Caco-2 (cell line): ENCODE results near the gene MBTPS1. TPM values are rescaled to one million over a fixed set of nuclear protein-coding genes. Genes with fewer than 3 reads are reported as not detected.
A peak's percentile ranks its signal among the peaks of the same experiment; 100 is the strongest.

Experiments
- BruUV-seq: library from RNA; stranded (reverse); fragments of 400-500 nt; replicated peaks from 2 replicates; lab custom pipeline; 2021; lab: Mats Ljungman, UMichigan
- CTCF ChIA-PET: fragments of 300-600 bp; sonication (Branson Sonifier 250); formaldehyde crosslinking; loops from one replicate; lab custom pipeline; 2022; ENCODE audit warnings: antibody characterized with exemption; lab: Charles Lee
- POLR2A ChIA-PET: fragments of 300-600 bp; sonication (Branson Sonifier 250); formaldehyde crosslinking; loops from one replicate; lab custom pipeline; 2022; ENCODE audit warnings: antibody characterized with exemption; lab: Charles Lee
- DNase-seq, 2 experiments: peaks; one replicate each; pipeline versions ENCODE4 v3.0.0 to v3.0.0-alpha.2; 2020 to 2022
- H3K27me3 ChIP-seq: replicated peaks from 2 replicates; pipeline ENCODE4 v1.6.0; 2011; ENCODE audit warnings: low read length; ENCODE audit not compliant: control insufficient read depth, insufficient read depth
- H3K36me3 ChIP-seq: 2 replicates; pipeline ENCODE4 v1.5.1; 2011; ENCODE audit warnings: low read length; ENCODE audit not compliant: control insufficient read depth, insufficient read depth
- H3K4me1 ChIP-seq: fragments of 250-450 bp; sonication (Bioruptor Pico); 2 replicates; pipeline ENCODE4 v1.5.1; 2020; ENCODE audit warnings: mild to moderate bottlenecking
- H3K4me3 ChIP-seq: 2 replicates; pipeline ENCODE4 v1.5.1; 2011; ENCODE audit warnings: low read depth, mild to moderate bottlenecking, control low read depth, low read length
- H3K9me3 ChIP-seq: fragments of 250-450 bp; sonication (Bioruptor Pico); 2 replicates; pipeline ENCODE4 v1.5.1; 2020; ENCODE audit warnings: mild to moderate bottlenecking, moderate library complexity
- H3K27ac Mint-ChIP-seq: one replicate; pipeline ENCODE4 v1.8.0; 2022; ENCODE audit warnings: mixed read lengths; ENCODE audit not compliant: unreplicated experiment
- H3K27me3 Mint-ChIP-seq: one replicate; pipeline ENCODE4 v1.8.0; 2022; ENCODE audit warnings: mixed read lengths; ENCODE audit not compliant: insufficient read depth, unreplicated experiment
- H3K36me3 Mint-ChIP-seq: one replicate; pipeline ENCODE4 v1.8.0; 2022; ENCODE audit warnings: mild to moderate bottlenecking, mixed read lengths; ENCODE audit not compliant: insufficient read depth, unreplicated experiment
- H3K4me1 Mint-ChIP-seq: one replicate; pipeline ENCODE4 v1.8.0; 2022; ENCODE audit warnings: low read depth, mixed read lengths; ENCODE audit not compliant: unreplicated experiment
- H3K4me3 Mint-ChIP-seq: one replicate; pipeline ENCODE4 v1.8.0; 2022; ENCODE audit warnings: mild to moderate bottlenecking, moderate library complexity, mixed read lengths; ENCODE audit not compliant: unreplicated experiment
- H3K9me3 Mint-ChIP-seq: one replicate; pipeline ENCODE4 v1.8.0; 2022; ENCODE audit warnings: mixed read lengths; ENCODE audit not compliant: unreplicated experiment
- CTCF ChIP-seq, 2 experiments: fragments of 200-600 bp in 1 of 2; IDR thresholded peaks; 1 replicate in 1 of 2; 2 replicates in 1 of 2; pipeline versions ENCODE4 v1.5.1 to v1.8.0; 2011 to 2022; ENCODE audit warnings: antibody characterized with exemption in 1 of 2, control low read depth in 1 of 2, inconsistent platforms in 1 of 2, low read depth in 1 of 2, low read length in 1 of 2, mild to moderate bottlenecking in 1 of 2, moderate library complexity in 1 of 2; ENCODE audit not compliant: insufficient read depth in 1 of 2, severe bottlenecking in 1 of 2, unreplicated experiment in 1 of 2
- intact Hi-C: fragments of 100-400 bp; cut with micrococcal nuclease; formaldehyde crosslinking; loops from one replicate; pipeline ENCODE4 v1.10.0; 2022; ENCODE audit not compliant: unreplicated experiment
- total RNA-seq: library from RNA; stranded (reverse); gene quantifications from 2 replicates; pipeline ENCODE4 v1.2.3, GENCODE V29; 2022

MBTPS1 gene
- total RNA-seq, 1 experiment from 2014 or later = 96.4 TPM

- no peaks in the 10 kb centered on the region for H3K9me3 Mint-ChIP-seq
- Histone ChIP-seq H3K27me3 (no peaks in the 10 kb centered on the region), H3K36me3 (peaks cover 3% of the 10 kb centered on the region), H3K4me3 (no peak overlapping the region), H3K4me1 (no peaks in the 10 kb centered on the region), H3K9me3 (no peaks in the 10 kb centered on the region)
- H3K36me3 Mint-ChIP-seq = peaks cover 40% of the 10 kb centered on the region
- ChIA-PET POLR2A (no interaction called here), CTCF (no interaction called here)
- no peaks in the 10 kb centered on the region for H3K27me3 Mint-ChIP-seq
- intact Hi-C loops = no loop called here
- H3K4me1 Mint-ChIP-seq = no peaks in the 10 kb centered on the region
- TF ChIP-seq CTCF (IDR thresholded peaks at IDR 0.05; ENCODE audit: insufficient read depth in 1 of 2, low read depth in 1 of 2, low read length in 1 of 2, severe bottlenecking in 1 of 2, unreplicated experiment in 1 of 2) = no peak
- BruUV-seq = no TSS peak
- H3K4me3 Mint-ChIP-seq = no peak overlapping the region
- H3K27ac Mint-ChIP-seq = no peak overlapping the region
- no peak for DNase-seq
These were observed 13.1 kb downstream of the MBTPS1 start for GRCh38 chr16:84103678-84104077.

- Mint-ChIP-seq H3K4me3 (no peak overlapping the region), H3K27me3 (no peaks in the 10 kb centered on the region), H3K9me3 (no peaks in the 10 kb centered on the region), H3K4me1 (peaks cover 6% of the 10 kb centered on the region), H3K36me3 (peaks cover 56% of the 10 kb centered on the region), H3K27ac (no peak overlapping the region)
- no peak for TF ChIP-seq CTCF (IDR thresholded peaks at IDR 0.05; ENCODE audit: insufficient read depth in 1 of 2, low read depth in 1 of 2, low read length in 1 of 2, severe bottlenecking in 1 of 2, unreplicated experiment in 1 of 2)
- peaks cover 5% of the 10 kb centered on the region for H3K36me3 ChIP-seq
- intact Hi-C loops = no loop called here
- CTCF ChIA-PET = no interaction called here
- BruUV-seq = no TSS peak
- POLR2A ChIA-PET = interaction anchor here (0.7 kb wide), 1 partner anchor 1652 kb away, joined by 3 read pairs; no protein-coding TSS in a partner anchor
- DNase-seq = no peak
- no peaks in the 10 kb centered on the region for H3K27me3 ChIP-seq
- no peak overlapping the region for H3K4me3 ChIP-seq
- H3K9me3 ChIP-seq = no peaks in the 10 kb centered on the region
- peaks cover 19% of the 10 kb centered on the region for H3K4me1 ChIP-seq
These were observed 17.8 kb downstream of the MBTPS1 start for GRCh38 chr16:84098939-84099338.

GRCh38 chr16:84096447-84097005 is 20.2 kb downstream of the MBTPS1 start:
- ChIA-PET POLR2A (interaction anchor here (2.1 kb wide), 1 partner anchor 20 kb away, joined by 8 read pairs; the partner anchor contains the start of gene MBTPS1), CTCF (no interaction called here)
- Histone ChIP-seq H3K36me3 (peaks cover 10% of the 10 kb centered on the region), H3K27me3 (no peaks in the 10 kb centered on the region), H3K9me3 (no peaks in the 10 kb centered on the region), H3K4me1 (peaks cover 19% of the 10 kb centered on the region), H3K4me3 (no peak overlapping the region)
- peaks cover 65% of the 10 kb centered on the region for H3K36me3 Mint-ChIP-seq
- H3K4me3 Mint-ChIP-seq = no peak overlapping the region
- peak overlapping the region; percentile 65 for H3K27ac Mint-ChIP-seq
- no peaks in the 10 kb centered on the region for H3K9me3 Mint-ChIP-seq
- H3K27me3 Mint-ChIP-seq = no peaks in the 10 kb centered on the region
- intact Hi-C loops = loop anchor here (1.0 kb wide), 3 partner anchors 12 to 45 kb away; partner anchors contain the start of gene MBTPS1
- DNase-seq = peak; percentile 74 to 79
- no TSS peak for BruUV-seq
- no peak for TF ChIP-seq CTCF (IDR thresholded peaks at IDR 0.05; ENCODE audit: insufficient read depth in 1 of 2, low read depth in 1 of 2, low read length in 1 of 2, severe bottlenecking in 1 of 2, unreplicated experiment in 1 of 2)
- H3K4me1 Mint-ChIP-seq = peaks cover 6% of the 10 kb centered on the region
